Endometrial microvascular endothelial cells (primary cell): ENCODE measurements around the gene TMEM53. TPM values are rescaled to one million over a fixed set of nuclear protein-coding genes. Genes with fewer than 3 reads are reported as not detected.

Source experiments
- in situ Hi-C: cut with HindIII; loops from 2 replicates; pipeline ENCODE4 v1.10.0; 2017; ENCODE audit warnings: low sequenced_read_pairs, low pct_unique_long_range_greater_than_20kb; ENCODE audit errors: inconsistent ontology term
- total RNA-seq: library from RNA; depleted of rRNA; stranded (reverse); fragments of >200 nt; gene quantifications from one replicate; pipeline ENCODE4 v1.2.3, GENCODE V29; 2015; ENCODE audit errors: inconsistent ontology term

TMEM53 gene
- total RNA-seq, 1 donor from 2014 or later = 5.2 TPM

DNA sequence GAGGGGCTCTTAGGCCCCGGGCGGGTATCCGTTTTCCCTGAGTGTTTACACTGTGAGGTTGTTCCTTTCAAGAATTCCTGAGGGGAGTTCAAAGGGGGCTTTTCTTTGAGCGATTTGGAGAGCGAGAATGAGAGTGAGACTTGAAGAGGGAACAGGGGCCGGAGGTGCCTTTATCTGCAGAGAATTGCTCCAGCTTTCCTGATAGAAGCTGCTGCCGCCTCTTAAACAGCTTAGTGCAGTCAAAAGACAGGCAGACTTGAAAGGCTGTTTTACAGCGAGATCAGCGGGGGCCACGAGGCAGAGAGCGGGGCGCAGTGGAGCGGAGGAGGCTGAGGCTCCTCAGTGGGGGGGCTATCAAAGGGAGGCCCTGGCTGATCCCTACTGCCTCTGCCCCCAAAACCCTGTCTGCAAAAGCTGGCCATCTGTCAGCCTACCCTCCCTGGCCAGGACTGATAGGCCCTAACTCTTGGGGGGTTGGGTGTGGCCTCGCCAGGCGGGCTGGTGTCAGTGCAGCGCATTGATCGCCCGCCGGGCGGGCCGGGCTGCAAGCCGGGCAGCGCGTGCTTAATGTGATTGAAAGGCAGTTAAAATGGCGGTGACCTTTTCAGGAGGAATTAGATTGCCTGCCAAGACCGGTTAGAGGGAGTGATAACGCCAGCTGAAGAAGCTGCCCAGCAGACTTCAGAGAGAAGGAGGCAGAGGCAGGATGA is 36.4 kb downstream of the TMEM53 start:
- in situ Hi-C loops = no loop called here

DNA sequence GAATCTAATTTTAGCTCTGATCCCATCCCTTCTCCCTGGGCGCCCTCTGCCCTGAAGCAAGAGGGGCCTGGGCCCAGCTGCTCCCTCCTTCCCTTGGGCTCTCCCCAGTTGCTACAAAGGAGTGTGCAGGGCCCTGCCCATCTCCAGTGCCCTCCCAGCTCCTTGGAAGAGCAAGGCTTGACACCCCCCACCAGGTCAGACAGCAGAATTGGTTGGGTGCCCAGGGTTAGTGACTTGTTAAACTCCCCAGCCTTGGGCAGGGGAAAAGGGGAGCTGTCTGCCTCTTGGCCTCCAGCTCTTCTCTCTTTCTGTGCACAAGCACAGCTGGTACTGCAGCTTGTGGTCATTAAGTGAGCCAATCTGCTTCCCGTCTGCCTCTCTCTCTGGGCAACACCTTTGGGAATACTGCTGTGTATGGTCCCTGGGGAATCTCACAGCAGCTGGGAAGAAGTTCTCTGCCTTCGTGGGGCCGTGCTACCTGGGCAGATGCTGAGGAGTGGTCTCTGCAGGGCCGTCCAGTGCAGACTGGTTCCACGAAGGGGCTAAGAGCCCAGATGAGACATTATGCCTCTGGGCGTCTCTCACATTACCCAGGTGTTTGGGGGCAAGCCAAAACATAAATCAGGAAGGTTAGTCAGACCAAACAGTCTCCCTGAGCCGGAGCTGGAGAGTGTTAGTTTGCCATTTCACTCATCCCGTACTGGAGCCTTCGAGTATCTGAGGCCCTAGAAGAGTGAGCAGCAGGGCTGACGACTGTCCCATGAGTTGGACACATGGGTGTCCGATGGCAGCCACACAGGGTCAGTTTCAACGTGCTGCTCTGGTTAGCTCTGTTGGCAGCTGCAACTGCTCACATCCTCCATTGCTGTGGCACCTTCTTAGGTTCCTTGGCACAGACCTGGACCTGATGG is 37.3 kb downstream of the TMEM53 start:
- in situ Hi-C loops = no loop called here

DNA sequence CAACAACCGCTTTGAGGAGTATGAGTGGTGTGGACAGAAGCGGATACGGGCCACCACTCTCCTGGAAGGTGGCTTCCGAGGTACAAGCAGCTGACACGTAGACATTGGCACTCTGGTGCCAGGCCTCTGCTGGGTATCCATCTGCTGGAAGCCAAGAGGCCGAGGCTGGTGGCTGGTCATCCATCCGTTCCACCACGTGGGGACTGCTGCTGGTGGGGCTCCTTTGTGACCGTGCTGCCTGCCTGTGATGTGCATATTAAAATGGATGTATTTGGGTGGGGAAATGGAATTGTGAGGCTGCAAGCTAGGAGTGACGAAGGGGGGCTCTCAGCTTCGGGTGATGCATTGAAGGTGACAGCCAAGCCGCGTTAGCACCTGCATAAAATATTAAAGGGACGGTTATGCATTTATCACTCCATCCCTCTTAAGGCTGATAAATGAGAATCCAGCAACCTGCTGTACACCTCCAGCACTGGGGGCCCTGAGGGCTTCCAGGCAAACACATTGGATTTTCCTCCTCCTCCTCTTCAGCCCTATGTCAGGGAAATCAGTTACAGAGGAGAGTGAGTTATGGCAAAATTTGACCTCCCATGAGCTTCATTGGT is 38.1 kb downstream of the TMEM53 start:
- in situ Hi-C loops = no loop called here

DNA sequence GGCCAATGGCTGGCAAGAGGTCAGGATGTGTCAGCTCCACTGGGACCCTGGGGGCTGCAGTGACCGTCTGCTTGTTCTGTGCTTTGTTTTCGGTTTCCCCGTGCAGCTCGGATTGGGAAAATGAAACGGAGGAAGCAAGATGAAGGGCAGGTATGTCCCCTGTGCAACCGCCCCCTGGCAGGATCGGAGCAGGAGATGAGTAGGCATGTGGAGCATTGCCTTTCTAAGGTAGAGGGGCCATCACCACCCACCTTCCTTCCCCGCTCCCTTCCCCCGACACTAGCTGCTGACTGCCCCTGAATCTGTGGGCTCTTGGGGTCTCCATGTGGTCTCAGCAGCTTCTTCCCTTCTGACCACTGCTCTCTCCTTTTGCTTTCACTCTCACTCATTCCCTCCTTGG is 38.8 kb downstream of the TMEM53 start:
- in situ Hi-C loops = no loop called here

DNA sequence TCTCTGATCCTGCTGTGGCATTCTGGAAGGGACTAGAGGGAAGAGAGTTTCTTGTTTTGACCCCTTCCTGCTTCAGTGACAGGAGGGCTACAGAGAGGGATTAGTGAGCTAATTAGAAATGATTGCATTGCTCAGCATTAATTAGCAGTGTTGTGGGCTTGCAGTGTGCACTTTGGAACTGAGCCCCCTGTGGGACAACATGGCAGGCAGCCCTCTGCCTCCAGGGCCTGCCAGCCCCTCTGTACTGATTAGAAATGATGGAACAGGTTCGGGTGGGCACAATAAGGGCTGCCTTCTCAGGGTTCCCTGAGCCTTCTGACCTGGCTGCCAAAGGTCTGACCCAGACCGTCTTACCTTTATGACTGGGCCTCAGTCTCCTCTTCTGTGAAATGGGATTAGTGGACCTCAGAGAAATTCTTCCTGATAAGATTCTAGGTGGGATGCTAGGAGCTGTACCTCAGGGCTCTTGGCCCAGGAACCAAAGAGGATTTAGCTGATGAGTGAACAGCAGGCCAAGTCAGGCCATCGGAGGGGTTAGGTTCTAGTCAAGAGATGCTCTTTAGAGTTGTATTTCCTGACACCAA is 39.6 kb downstream of the TMEM53 start:
- in situ Hi-C loops = no loop called here

DNA sequence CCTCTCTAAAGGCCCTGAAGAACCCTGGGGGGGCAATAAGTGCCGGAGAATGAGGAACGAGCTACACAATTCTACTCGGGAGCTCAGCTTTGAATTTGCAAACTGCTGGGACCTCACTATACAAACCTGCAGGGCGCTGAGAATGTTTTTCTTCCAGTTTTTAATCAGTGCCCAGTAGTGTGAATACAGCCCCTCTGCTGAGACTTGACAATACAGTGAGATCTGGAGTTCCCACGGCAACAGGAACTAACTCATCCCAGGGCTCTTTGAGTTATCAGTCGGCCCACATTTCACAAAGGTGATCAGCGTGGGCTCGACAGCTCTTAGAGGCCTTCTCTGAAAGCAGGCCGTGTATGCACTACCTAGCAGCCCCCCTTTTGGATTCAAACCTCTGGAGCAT is 41.7 kb downstream of the TMEM53 start:
- in situ Hi-C loops = no loop called here

DNA sequence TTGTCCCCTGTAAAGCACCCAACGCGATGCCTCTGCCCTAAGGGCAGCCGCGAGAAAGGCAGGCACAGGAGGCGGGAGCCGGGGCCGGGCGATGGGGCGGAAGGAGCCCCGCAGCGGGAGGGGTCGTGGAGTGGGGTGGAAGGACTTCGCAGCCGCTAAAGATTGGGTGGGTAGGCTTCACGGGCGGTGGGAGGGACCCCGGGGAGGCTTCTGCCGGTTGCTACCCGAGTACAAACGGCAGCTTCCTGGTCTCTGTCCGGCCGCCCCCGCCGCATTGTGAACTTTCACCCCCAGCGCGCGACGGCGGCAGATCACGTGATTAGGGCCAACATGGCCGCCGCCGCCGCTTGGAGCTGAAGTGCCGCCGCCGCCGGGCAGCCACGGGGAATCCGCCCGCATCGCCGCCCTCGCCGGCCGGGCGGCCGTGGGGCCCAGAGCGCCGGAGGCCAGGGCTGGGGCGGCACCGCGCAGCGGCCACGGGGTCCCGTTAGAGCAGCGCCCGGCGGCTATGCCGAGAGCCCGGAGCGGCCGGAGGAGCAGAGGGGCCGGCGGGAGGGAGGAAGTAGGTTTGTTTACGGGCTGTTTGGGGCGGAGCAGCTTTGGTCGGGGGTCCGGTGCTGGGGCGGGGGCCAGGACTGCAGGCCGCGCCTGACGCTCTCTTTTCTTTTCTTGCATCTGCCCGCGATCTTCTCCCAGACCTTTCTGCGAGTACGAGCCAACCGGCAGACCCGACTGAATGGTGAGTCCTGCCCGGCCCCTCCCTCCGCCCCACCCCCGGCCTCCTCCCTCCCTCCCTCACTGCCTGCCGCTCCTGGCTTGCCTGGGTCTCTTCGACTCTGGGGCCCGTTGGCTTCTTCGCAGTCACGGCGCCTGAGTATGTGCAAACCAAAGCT is 42.4 kb downstream of the TMEM53 start:
- in situ Hi-C loops = no loop called here

DNA sequence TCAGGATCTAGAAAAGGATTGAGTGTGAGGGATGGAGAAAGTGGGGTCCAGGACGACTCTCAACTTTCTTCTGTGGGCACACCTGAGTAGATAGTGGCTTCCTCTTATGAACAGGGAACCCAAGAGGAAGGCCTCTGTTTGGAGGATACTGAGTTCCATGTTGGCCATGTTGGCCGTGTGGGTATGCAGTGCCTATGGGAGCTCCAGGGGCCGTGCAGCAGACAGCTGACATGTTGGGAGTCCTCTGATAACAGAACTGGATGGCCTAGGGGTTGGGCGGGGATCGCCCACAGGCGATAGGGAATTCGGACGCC is 43.0 kb downstream of the TMEM53 start:
- in situ Hi-C loops = no loop called here

DNA sequence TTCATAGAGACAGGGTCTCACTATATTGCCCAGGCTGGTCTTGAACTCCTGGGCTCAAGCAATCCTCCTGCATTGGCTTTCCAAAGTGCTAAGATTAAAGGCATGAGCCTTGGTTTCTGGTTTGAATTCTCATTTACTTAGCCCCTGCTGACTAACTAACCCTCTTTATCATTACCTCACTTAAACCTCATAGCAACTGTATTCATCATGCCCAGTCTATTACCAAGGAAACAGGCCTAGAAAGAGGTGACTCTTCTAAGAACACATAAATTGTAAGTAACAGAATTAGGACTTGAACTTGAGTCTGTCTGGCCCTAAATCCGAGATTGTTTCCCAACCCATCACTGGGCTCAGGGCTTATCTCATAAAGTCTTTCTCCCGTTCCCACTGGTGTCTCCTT is 44.2 kb downstream of the TMEM53 start:
- in situ Hi-C loops = no loop called here

DNA sequence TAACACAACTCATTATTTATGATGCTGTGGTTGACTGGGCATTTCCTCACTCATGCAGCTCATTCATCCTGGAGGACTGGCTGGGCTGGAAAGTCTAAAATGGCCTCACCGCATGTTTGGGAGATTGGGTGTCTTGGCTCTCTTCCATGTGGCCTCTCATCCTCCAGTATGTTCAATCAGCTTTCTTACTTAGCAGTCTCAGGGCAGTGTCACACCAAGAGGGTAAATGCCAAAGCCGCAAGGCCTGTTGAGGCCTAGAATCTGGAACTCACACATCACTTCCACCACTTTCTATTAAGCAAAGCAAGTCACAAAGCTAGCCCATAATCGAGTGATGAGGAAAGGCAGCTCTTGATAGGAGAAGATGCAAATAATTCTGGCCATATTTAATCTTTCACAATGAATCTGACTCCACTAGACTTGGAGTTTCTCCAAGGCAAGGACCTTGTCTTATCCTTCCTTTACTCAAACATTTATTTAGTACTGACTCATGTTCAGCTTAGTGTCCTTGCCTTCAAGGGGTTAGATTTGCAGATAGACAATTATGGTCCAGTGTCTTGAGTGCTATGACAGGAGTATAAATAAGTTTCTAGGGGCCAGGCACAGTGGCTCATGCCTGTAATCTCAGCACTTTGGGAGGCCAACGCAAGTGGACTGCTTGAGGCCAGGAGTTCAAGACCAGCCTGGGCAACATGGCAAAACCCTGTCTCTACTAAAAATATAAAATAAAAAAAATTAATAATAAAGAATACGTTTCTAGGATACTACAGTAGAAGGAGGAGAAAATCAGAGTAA is 45.1 kb downstream of the TMEM53 start:
- in situ Hi-C loops = no loop called here

DNA sequence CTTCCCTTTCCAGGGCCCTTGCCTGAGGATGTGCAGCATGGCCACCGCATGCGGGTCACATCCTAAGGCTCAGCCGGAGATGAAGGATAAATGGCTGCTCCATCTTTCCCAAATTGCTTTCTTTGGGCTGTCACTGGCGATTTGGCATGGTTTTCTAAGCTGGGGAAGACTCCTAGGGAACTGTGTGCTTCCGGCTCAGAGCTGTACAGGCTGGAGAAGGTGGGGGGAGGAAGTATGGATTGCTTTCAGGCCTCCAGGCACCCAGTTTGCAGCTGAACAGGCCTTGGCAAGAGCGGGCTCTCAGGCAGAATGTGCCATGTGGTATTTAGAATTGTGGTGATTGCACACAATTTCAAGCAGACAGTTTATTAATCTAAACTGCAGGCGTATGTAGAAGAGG is 48.9 kb downstream of the TMEM53 start:
- in situ Hi-C loops = no loop called here

DNA sequence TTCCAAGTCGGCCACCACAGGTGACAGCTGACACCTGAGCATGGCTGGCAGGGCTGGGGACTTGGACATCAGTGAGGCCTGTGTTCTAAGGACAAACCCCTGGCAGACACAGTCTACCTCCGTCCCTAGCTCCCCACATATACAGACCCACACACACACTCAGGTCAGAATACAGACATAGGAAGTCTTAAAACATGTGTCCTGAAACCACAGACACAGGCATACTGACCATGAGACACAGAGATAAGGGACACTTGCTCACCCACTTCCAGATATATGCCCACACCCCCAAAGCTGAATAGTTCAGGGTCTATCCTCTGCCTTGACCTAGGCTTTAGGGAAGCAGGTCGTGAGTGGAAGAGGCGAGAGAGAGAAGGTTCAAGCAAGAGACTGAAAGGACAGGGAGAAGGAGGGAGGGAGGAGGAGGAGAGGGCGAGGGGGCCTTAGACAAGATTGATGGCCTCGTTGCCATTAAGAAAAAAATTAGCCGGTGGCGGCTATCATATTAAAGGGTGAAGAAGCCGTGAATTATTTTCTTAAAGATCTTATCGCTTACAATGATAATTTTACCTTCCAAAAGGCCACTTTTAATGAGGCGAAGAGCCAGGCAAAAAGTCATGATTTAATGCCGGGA is 49.9 kb downstream of the TMEM53 start:
- in situ Hi-C loops = no loop called here

DNA sequence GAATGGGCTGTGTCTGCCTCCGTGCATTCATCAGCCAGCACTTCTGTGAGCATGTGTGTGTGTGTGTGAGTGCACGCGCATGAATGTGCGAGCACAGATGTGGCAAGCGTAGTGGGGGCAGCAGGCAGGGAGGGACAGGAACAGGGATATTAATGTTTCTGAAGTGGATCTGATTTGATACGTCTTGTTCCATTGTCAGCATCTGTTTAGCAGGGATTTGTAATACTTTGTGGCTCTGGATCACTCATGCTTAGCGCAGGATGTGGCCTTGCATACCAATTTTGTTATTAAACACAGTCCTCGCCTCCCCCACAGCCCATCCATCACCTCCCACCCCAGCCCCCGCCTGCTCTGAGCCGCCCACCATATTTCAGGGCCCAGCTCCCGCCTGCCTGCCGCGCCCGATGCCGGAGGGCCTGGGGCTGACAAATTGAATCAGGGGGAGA is 52.4 kb downstream of the TMEM53 start:
- in situ Hi-C loops = no loop called here

DNA sequence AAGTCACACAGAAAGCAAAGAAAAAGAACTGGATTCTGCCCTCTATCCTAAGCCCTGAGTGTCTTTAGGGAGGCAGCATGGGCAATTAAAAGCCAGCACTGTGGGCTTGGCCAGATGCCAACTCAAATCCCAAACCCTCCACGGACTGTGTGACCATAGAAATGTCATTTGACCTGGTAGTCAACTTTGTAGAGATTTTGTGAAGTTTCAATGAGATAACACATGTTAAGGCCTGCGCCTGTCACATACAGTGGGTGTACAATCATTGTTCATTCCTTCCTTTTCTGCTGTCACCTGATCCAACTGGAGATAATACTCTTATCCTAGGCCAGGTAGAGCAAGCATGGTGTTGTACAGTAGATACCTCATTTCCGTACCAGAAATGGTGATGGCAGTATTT is 54.2 kb downstream of the TMEM53 start:
- in situ Hi-C loops = no loop called here

DNA sequence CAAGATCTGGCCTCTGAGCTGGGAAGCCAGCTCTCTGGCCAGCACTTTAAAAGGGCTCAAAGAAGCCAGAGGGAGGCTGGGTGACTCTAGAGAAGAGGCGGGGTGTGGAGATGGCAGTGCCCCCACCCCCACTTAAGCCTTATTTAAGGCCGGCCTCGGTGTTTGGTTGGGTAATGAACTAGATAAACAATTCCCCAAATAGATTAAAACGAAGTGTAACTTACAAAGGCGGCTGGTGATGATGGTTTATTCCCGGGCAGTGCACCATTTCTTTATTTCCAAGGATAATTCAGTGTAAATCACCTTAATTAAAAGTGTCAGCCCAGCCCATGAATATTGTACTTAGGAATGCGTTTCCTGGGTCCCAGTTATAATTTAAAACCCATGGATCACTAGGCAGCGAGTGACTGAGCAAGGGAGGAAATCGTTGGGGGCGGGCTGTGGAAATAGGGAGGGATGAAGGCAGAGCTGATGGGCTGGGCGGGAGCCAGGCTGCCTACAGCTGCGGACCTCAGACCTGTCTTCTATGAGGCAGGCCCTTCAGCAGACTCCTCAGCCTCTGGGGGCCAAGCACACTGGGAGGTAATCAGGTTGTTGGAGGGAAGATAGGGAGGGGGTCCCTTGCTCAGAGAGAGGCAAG is 54.9 kb downstream of the TMEM53 start:
- in situ Hi-C loops = no loop called here

DNA sequence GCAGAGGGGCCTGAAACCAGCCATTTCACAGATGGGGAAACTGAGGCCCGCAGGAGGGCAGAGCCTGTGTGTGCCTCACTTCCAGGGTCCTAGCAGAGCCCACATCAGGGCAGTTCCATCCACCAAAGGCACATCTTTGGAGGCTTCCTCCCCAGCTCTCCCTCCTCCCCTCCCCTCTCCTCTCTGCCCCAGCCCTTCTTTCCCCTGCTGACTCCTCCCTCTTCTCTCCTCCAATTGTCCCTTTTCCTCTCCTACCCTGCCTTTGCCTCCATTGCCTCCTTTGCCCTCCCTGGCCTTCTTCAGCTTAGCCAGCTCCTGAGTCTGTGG is 56.6 kb downstream of the TMEM53 start:
- in situ Hi-C loops = no loop called here

DNA sequence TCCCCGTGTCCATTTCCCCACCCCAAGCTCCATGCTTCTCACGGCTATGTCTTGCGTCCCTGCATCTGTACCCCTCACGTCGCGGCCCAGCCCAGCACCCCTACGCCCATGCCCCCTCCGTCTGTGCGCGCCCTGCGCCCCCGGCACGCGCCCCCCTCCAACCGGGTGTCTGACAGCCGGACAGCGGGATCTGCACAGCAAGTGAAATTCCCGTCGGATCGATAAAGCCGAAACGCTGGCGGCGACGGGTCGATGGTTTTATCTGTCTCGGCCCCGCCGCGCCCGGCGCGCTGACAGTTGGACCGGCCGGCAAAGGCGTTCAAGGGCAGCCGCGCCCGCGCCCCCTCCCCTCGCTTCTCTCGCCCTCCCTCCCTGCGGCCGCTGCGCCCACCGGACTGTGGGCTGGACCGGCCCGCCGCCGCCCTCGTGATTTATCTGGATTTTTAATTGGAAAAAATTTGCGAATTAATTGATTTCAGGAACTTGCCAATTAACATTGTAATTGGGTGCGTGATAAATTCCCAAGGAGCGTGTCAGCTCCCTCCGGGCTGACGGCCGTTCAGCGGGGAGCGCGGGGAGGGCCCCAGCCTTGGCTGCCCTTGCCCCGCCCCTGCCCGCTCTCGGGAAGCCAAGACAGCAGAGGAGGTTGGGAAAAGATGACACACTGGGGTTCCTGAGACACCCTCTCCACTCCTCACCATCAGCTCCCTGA is 57.1 kb downstream of the TMEM53 start:
- in situ Hi-C loops = no loop called here
